Measurements from ENCODE around the gene ICAM5. TPM values are rescaled to one million over a fixed set of nuclear protein-coding genes. Genes with fewer than 3 reads are reported as not detected.

The ICAM5 gene
- total RNA-seq, 2 donors from 2014 or later = 0.39 to 2.0 TPM

GRCh38 chr19:10339380-10339960 lies 49.7 kb downstream of the ICAM5 start, which contains the start of gene ICAM3:
Gene ICAM3 (minus strand): TSS chr19:10339624. CDS start chr19:10339614, 10 bp downstream.
- H3K36me3 Mint-ChIP-seq = peaks cover under 1% of the 10 kb centered on the region in 2 donors
- DNase-seq (ENCODE audit: low spot score in 2 of 2) (peak; percentile 71 to 87), ATAC-seq (peak; percentile 87 to 94)
- H3K27ac Mint-ChIP-seq = peak within 1 kb of the TSS; percentile 82 to 90
- H3K9me3 Mint-ChIP-seq = no peaks in the 10 kb centered on the region

GRCh38 chr19:10339977-10340376 lies 50.2 kb downstream of the ICAM5 start:
- DNase-seq (ENCODE audit: low spot score in 2 of 2) (no peak), ATAC-seq (peak in 1 of 2 donors; percentile 33)
- Mint-ChIP-seq H3K9me3 (no peaks in the 10 kb centered on the region), H3K36me3 (no peaks in the 10 kb centered on the region), H3K27ac (peak overlapping the region; percentile 82 to 90)

- Mint-ChIP-seq H3K9me3 (no peaks in the 10 kb centered on the region), H3K36me3 (no peaks in the 10 kb centered on the region), H3K27ac (no peak overlapping the region)
- DNase-seq (ENCODE audit: low spot score in 2 of 2) (no peak), ATAC-seq (no peak)
These were observed 53.7 kb downstream of the ICAM5 start for GRCh38 chr19:10343495-10343894.

GRCh38 chr19:10344780-10345179 lies 55.0 kb downstream of the ICAM5 start:
- no peak overlapping the region for H3K27ac Mint-ChIP-seq
- H3K36me3 Mint-ChIP-seq = no peaks in the 10 kb centered on the region
- DNase-seq (ENCODE audit: low spot score in 2 of 2) (no peak), ATAC-seq (no peak)
- H3K9me3 Mint-ChIP-seq = no peaks in the 10 kb centered on the region

Other genes with a start within 250 kb of the ICAM5 start
- gene SHFL, start 203.6 kb upstream of the ICAM5 start, total RNA-seq = 10 to 100 TPM; 56.5 to 76.1 TPM
- gene ANGPTL6, start 187.3 kb upstream of the ICAM5 start, total RNA-seq = 10 to 100 TPM in 1 of 2 donors, 1 to 10 TPM in 1; 9.1 to 17.1 TPM
- gene PPAN, start 183.6 kb upstream of the ICAM5 start, total RNA-seq = 100 to 1,000 TPM in 1 of 2 donors, 10 to 100 TPM in 1; 52.7 to 209 TPM
- gene P2RY11, start 178.3 kb upstream of the ICAM5 start, total RNA-seq = 100 to 1,000 TPM in 1 of 2 donors, 10 to 100 TPM in 1; 18.1 to 101 TPM
- 100 to 1,000 TPM; 223 to 292 TPM for gene EIF3G, start 170.1 kb upstream of the ICAM5 start, total RNA-seq
- 100 to 1,000 TPM; 416 to 456 TPM for gene DNMT1, start 95.0 kb upstream of the ICAM5 start, total RNA-seq
- 1 to 10 TPM; 7.7 to 8.0 TPM for gene S1PR2, start 58.6 kb upstream of the ICAM5 start, total RNA-seq
- gene MRPL4, start 37.7 kb upstream of the ICAM5 start, total RNA-seq = 100 to 1,000 TPM in 1 of 2 donors, 10 to 100 TPM in 1; 79.0 to 121 TPM
- gene ICAM1, start 18.8 kb upstream of the ICAM5 start, total RNA-seq = 10 to 100 TPM; 15.7 to 33.1 TPM
- under 1 TPM; 0.43 to 0.66 TPM for gene ICAM4, start 3.0 kb upstream of the ICAM5 start, total RNA-seq
- 1 to 10 TPM; 2.2 to 3.7 TPM for gene ZGLP1, start 19.9 kb downstream of the ICAM5 start, total RNA-seq
- gene FDX2, start 26.1 kb downstream of the ICAM5 start, total RNA-seq = 10 to 100 TPM in 1 of 2 donors, 1 to 10 TPM in 1; 8.1 to 16.7 TPM
- gene RAVER1, start 43.6 kb downstream of the ICAM5 start, total RNA-seq = 100 to 1,000 TPM in 1 of 2 donors, 10 to 100 TPM in 1; 52.5 to 101 TPM
- 100 to 1,000 TPM; 143 to 145 TPM for gene ICAM3, start 49.7 kb downstream of the ICAM5 start, total RNA-seq
- gene TYK2, start 90.6 kb downstream of the ICAM5 start, total RNA-seq = 100 to 1,000 TPM; 164 to 232 TPM
- 100 to 1,000 TPM; 140 to 188 TPM for gene CDC37, start 113.6 kb downstream of the ICAM5 start, total RNA-seq
- 1 to 10 TPM; 2.7 to 5.0 TPM for gene PDE4A, start 130.6 kb downstream of the ICAM5 start, total RNA-seq
- gene KEAP1, start 213.4 kb downstream of the ICAM5 start, total RNA-seq = 10 to 100 TPM; 68.2 to 68.4 TPM
- under 1 TPM; 0.23 to 0.27 TPM for gene S1PR5, start 227.5 kb downstream of the ICAM5 start, total RNA-seq